ENCODE data around the gene DCP2. TPM values are rescaled to one million over a fixed set of nuclear protein-coding genes. Genes with fewer than 3 reads are reported as not detected.
A peak's percentile ranks its signal among the peaks of the same experiment; 100 is the strongest.

The DCP2 gene
- total RNA-seq, 2 donors from 2014 or later, result 10.8 to 12.8 TPM

- Histone ChIP-seq H3K9me3 (no peaks in the 10 kb centered on the region), H3K27me3 (no peaks in the 10 kb centered on the region), H3K36me3 (no peaks in the 10 kb centered on the region), H3K4me3 (no peak overlapping the region), H3K4me1 (peaks cover 0 to 40% of the 10 kb centered on the region in 2 donors), H3K27ac (no peak overlapping the region)
- no peak for TF ChIP-seq CTCF (IDR thresholded peaks at IDR 0.05)
- DNase-seq (ENCODE audit: low spot score), result no peak
These were observed 3.1 kb downstream of the DCP2 start for GRCh38 chr5:112979723-112980122.

- Histone ChIP-seq H3K4me1 (peaks cover 0 to 26% of the 10 kb centered on the region in 2 donors), H3K27ac (no peak overlapping the region), H3K27me3 (no peaks in the 10 kb centered on the region), H3K36me3 (no peaks in the 10 kb centered on the region), H3K9me3 (no peaks in the 10 kb centered on the region), H3K4me3 (no peak overlapping the region)
- no peak for DNase-seq (ENCODE audit: low spot score)
- TF ChIP-seq CTCF (IDR thresholded peaks at IDR 0.05), result no peak
These were observed 6.8 kb downstream of the DCP2 start for GRCh38 chr5:112983363-112983762.

GRCh38 chr5:112986224-112986623, 9.6 kb downstream of the DCP2 start:
- Histone ChIP-seq H3K27me3 (no peaks in the 10 kb centered on the region), H3K4me3 (no peak overlapping the region), H3K27ac (no peak overlapping the region), H3K9me3 (no peaks in the 10 kb centered on the region), H3K4me1 (peaks cover 0 to 9% of the 10 kb centered on the region in 2 donors), H3K36me3 (no peaks in the 10 kb centered on the region)
- no peak for DNase-seq (ENCODE audit: low spot score)
- TF ChIP-seq CTCF (IDR thresholded peaks at IDR 0.05), result no peak

GRCh38 chr5:112995764-112996618, 19.4 kb downstream of the DCP2 start:
- H3K36me3 ChIP-seq, result peaks cover under 1% of the 10 kb centered on the region
- peak; percentile 83 to 92 for TF ChIP-seq CTCF (IDR thresholded peaks at IDR 0.05)
- H3K4me1 ChIP-seq, result peaks cover 0 to 8% of the 10 kb centered on the region in 2 donors
- no peaks in the 10 kb centered on the region for H3K9me3 ChIP-seq
- H3K27me3 ChIP-seq, result no peaks in the 10 kb centered on the region
- no peak overlapping the region for H3K27ac ChIP-seq
- peak; percentile 82 for DNase-seq (ENCODE audit: low spot score)
- H3K4me3 ChIP-seq, result no peak overlapping the region

GRCh38 chr5:112996830-112997374, 20.3 kb downstream of the DCP2 start:
- Histone ChIP-seq H3K4me1 (peaks cover 0 to 8% of the 10 kb centered on the region in 2 donors), H3K4me3 (no peak overlapping the region), H3K27ac (no peak overlapping the region), H3K36me3 (peaks cover 9% of the 10 kb centered on the region), H3K9me3 (no peaks in the 10 kb centered on the region), H3K27me3 (no peaks in the 10 kb centered on the region)
- TF ChIP-seq CTCF (IDR thresholded peaks at IDR 0.05), result no peak
- no peak for DNase-seq (ENCODE audit: low spot score)
